SH-SY5Y (cell line): ENCODE results near the gene AGAP1.

Experiments used
- GATA2 ChIP-seq: IDR thresholded peaks from 2 replicates; pipeline ENCODE4 v1.6.1; 2011; ENCODE audit warnings: mild to moderate bottlenecking, low read depth, low read length
- GATA3 ChIP-seq: IDR thresholded peaks from 2 replicates; pipeline ENCODE4 v1.6.1; 2011; ENCODE audit warnings: low read depth, mild to moderate bottlenecking, low read length, moderate library complexity

DNA sequence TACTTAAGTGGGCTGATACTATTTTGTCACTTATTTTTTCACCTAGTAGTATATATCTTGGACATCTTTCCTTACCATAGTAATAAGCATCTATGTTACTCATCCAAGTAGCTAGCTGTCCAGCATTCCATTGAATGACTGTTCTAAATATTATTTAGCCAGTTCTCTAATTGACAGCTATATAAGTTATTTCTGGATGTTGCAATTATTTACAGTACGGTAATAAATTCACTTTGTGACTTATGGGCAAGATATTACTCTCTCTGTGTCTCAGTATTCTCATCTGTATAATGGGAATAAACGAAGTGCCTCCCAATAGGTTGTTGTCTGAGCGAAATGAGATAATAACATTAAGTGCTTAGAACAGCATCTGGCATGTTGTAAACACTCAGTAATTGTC, 46.6 kb upstream of the AGAP1 start:
- TF ChIP-seq GATA3 (no peak), GATA2 (no peak)
